AG09319 (cell line): ENCODE data around the gene PAX8.

Source experiments
- DNase-seq: peaks from one replicate; pipeline ENCODE4 v3.0.0-alpha.2; 2010; ENCODE audit warnings: low read depth; ENCODE audit errors: extremely low read depth
- TF ChIP-seq, protein P1 (sequence below): IDR thresholded peaks from 2 replicates; pipeline ENCODE4 v1.5.1; 2011; ENCODE audit warnings: low read depth, mild to moderate bottlenecking, inconsistent platforms, low read length, moderate library complexity

Gene PAX8

DNA sequence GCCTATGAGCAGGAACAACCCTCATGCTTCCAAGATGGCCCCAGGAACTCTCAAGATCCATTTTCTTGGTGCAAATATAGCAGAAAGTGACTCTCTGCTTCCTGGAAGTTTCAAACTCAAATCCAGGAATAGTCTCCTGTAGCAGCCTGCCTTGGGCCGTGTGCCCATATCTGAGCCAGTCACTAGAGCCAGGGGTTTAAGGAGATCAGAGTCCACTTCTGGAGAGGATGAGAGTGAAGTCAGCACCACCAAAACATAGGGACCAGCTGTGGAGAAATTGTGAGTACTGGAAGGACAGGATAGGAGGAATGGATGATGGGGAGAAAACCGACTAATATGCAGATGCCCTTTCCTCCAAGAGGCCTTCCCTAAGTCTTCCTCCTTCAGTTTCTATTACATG is 71.7 kb downstream of the PAX8 start:
- no peak for DNase-seq
- TF ChIP-seq, protein P1, sequence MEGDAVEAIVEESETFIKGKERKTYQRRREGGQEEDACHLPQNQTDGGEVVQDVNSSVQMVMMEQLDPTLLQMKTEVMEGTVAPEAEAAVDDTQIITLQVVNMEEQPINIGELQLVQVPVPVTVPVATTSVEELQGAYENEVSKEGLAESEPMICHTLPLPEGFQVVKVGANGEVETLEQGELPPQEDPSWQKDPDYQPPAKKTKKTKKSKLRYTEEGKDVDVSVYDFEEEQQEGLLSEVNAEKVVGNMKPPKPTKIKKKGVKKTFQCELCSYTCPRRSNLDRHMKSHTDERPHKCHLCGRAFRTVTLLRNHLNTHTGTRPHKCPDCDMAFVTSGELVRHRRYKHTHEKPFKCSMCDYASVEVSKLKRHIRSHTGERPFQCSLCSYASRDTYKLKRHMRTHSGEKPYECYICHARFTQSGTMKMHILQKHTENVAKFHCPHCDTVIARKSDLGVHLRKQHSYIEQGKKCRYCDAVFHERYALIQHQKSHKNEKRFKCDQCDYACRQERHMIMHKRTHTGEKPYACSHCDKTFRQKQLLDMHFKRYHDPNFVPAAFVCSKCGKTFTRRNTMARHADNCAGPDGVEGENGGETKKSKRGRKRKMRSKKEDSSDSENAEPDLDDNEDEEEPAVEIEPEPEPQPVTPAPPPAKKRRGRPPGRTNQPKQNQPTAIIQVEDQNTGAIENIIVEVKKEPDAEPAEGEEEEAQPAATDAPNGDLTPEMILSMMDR: no peak

- no peak for DNase-seq
- TF ChIP-seq, protein P1: no peak
These were observed 72.5 kb downstream of the PAX8 start for GRCh38 chr2:113206251-113206650.

- TF ChIP-seq, protein P1: peak; percentile 98
- DNase-seq: peak; percentile 40
These were observed 74.7 kb downstream of the PAX8 start for GRCh38 chr2:113203901-113204519.

DNA sequence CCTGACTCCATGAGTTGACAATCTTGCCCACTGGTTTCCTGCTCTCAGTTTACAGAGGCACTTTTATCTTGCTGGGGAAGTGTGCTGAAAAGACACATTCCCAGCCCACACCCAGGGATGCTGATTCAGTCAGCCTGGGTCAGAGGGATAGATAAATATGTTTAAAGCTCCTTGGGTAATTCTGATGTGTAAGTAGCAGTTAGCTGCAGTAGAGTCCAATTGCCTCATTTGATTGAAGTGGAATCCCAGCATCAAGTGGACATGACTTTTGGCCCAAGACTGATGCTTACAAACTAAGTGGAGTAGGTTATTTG is 75.5 kb downstream of the PAX8 start:
- TF ChIP-seq, protein P1: no peak
- no peak for DNase-seq

GRCh38 chr2:113202305-113203216 is 76.2 kb downstream of the PAX8 start:
- DNase-seq: no peak
- TF ChIP-seq, protein P1: no peak

GRCh38 chr2:113201496-113202304 is 77.0 kb downstream of the PAX8 start:
- DNase-seq: no peak
- TF ChIP-seq, protein P1: no peak
